Kidney (tissue), 14 donors: Measurements from ENCODE around the gene KIAA0825. TPM values are rescaled to one million over a fixed set of nuclear protein-coding genes. Genes with fewer than 3 reads are reported as not detected.

Source experiments
- DNase-seq, 5 donors: peaks; one replicate each; pipeline ENCODE4 v3.0.0-alpha.2; 2013 to 2020
- FAIRE-seq: peaks from 2 replicates; lab custom pipeline; 2012; peaks lifted over from hg19 to GRCh38; lab: Jason Lieb, UNC
- H3K27ac ChIP-seq, 2 donors: one replicate each; pipeline ENCODE4 v1.7.0; 2013; ENCODE audit warnings: low read depth in 2 of 2, low read length in 2 of 2, inconsistent platforms in 1 of 2
- H3K27me3 ChIP-seq: one replicate; pipeline ENCODE4 v1.7.1; 2013; ENCODE audit warnings: low read length, inconsistent platforms; ENCODE audit not compliant: control insufficient read depth, insufficient read depth
- H3K36me3 ChIP-seq, 3 donors: one replicate each; pipeline versions ENCODE4 v1.7.0 to v1.7.1; 2013; ENCODE audit warnings: low read length in 3 of 3, control low read depth in 1 of 3, inconsistent platforms in 1 of 3; ENCODE audit not compliant: insufficient read depth in 3 of 3, control insufficient read depth in 2 of 3
- H3K4me1 ChIP-seq, 3 donors: one replicate each; pipeline versions ENCODE4 v1.7.0 to v1.7.1; 2013; ENCODE audit warnings: low read length in 3 of 3, inconsistent platforms in 1 of 3, low read depth in 1 of 3; ENCODE audit not compliant: control insufficient read depth in 2 of 3, insufficient read depth in 2 of 3
- H3K4me3 ChIP-seq, 3 donors: one replicate each; pipeline versions ENCODE4 v1.7.0 to v1.8.1; 2013; ENCODE audit warnings: low read length in 3 of 3, control low read depth in 1 of 3, inconsistent platforms in 1 of 3
- H3K9ac ChIP-seq, 3 donors: one replicate each; pipeline versions ENCODE4 v1.7.0 to v1.7.1; 2013; ENCODE audit warnings: low read length in 3 of 3, control low read depth in 1 of 3, inconsistent platforms in 1 of 3
- H3K9me3 ChIP-seq, 3 donors: one replicate each; pipeline versions ENCODE4 v1.7.0 to v1.7.1; 2013; ENCODE audit warnings: low read length in 3 of 3, control low read depth in 1 of 3, inconsistent platforms in 1 of 3; ENCODE audit not compliant: control insufficient read depth in 2 of 3, insufficient read depth in 1 of 3
- CTCF ChIP-seq: IDR thresholded peaks from 3 replicates; pipeline ENCODE4 v1.5.1; 2012; ENCODE audit warnings: mild to moderate bottlenecking, moderate library complexity, borderline replicate concordance; ENCODE audit not compliant: insufficient read depth; ENCODE audit errors: extremely low read depth
- intact Hi-C: fragments of 100-400 bp; cut with DNase I; formaldehyde crosslinking; loops from one replicate; pipeline ENCODE4 v1.11.1; 2022
- polyA plus RNA-seq: library from polyadenylated mRNA; stranded (reverse); fragments of 350-450 nt; fragmentation: Illumina TruSeq; extraction: RNeasy Lipid Tissue Mini Kit (QIAGEN cat#74804); gene quantifications from one replicate; pipeline ENCODE4 v1.2.3, GENCODE V29; 2014; ENCODE audit warnings: low read depth, low replicate concordance; ENCODE audit not compliant: insufficient read depth
- total RNA-seq: library from RNA; stranded (reverse); fragmentation: NEBNext Ultra II Directional; extraction: Animal tissue kit (Norgen Biotek cat#: 25700); gene quantifications from one replicate; pipeline ENCODE4 v1.2.1, GENCODE V29; 2021
- donor health status: control.
- donor health status: control.
- donor health status: control.
- donor health status: control.
- donor health status: control.
- donor health status: DM: yes; HTN: yes; CAD: no.
- donor health status: Normal renal cell carcinoma (clear cell type).

KIAA0825 gene
- total and polyA plus RNA-seq, 2 donors from 2014 or later: 0.80 to 5.4 TPM

- peaks cover 0 to 8% (median 0%) of the 10 kb centered on the region in 3 donors for H3K9me3 ChIP-seq
- H3K4me1 ChIP-seq: no peaks in the 10 kb centered on the region
- H3K4me3 ChIP-seq: no peak overlapping the region
- H3K27ac ChIP-seq: no peak overlapping the region
- FAIRE-seq: no peak
- no peak overlapping the region for H3K9ac ChIP-seq
- no peaks in the 10 kb centered on the region for H3K36me3 ChIP-seq
- TF ChIP-seq CTCF: no peak
- intact Hi-C loops: no loop called here
- DNase-seq: no peak
- no peaks in the 10 kb centered on the region for H3K27me3 ChIP-seq
Measured at GRCh38 chr5:94540856-94541494, 77.4 kb downstream of the KIAA0825 start.

- intact Hi-C loops: no loop called here
- no peak overlapping the region for H3K9ac ChIP-seq
- TF ChIP-seq CTCF: no peak
- no peaks in the 10 kb centered on the region for H3K36me3 ChIP-seq
- peaks cover 0 to 8% (median 0%) of the 10 kb centered on the region in 3 donors for H3K9me3 ChIP-seq
- no peak for FAIRE-seq
- H3K4me1 ChIP-seq: no peaks in the 10 kb centered on the region
- DNase-seq: no peak
- H3K4me3 ChIP-seq: no peak overlapping the region
- H3K27me3 ChIP-seq: no peaks in the 10 kb centered on the region
- H3K27ac ChIP-seq: no peak overlapping the region
Measured at GRCh38 chr5:94538260-94538659, 80.1 kb downstream of the KIAA0825 start.

- intact Hi-C loops: no loop called here
- no peak overlapping the region for H3K9ac ChIP-seq
- H3K27me3 ChIP-seq: no peaks in the 10 kb centered on the region
- no peaks in the 10 kb centered on the region for H3K9me3 ChIP-seq
- no peaks in the 10 kb centered on the region for H3K4me1 ChIP-seq
- no peak overlapping the region for H3K4me3 ChIP-seq
- no peak overlapping the region for H3K27ac ChIP-seq
- DNase-seq (no peak), FAIRE-seq (no peak)
- no peak for TF ChIP-seq CTCF
- H3K36me3 ChIP-seq: no peaks in the 10 kb centered on the region
Measured at GRCh38 chr5:94526706-94527105, 91.7 kb downstream of the KIAA0825 start.
